Measurements from ENCODE around the gene GGTLC2.
A peak's percentile ranks its signal among the peaks of the same experiment; 100 is the strongest.

Gene GGTLC2

DNA sequence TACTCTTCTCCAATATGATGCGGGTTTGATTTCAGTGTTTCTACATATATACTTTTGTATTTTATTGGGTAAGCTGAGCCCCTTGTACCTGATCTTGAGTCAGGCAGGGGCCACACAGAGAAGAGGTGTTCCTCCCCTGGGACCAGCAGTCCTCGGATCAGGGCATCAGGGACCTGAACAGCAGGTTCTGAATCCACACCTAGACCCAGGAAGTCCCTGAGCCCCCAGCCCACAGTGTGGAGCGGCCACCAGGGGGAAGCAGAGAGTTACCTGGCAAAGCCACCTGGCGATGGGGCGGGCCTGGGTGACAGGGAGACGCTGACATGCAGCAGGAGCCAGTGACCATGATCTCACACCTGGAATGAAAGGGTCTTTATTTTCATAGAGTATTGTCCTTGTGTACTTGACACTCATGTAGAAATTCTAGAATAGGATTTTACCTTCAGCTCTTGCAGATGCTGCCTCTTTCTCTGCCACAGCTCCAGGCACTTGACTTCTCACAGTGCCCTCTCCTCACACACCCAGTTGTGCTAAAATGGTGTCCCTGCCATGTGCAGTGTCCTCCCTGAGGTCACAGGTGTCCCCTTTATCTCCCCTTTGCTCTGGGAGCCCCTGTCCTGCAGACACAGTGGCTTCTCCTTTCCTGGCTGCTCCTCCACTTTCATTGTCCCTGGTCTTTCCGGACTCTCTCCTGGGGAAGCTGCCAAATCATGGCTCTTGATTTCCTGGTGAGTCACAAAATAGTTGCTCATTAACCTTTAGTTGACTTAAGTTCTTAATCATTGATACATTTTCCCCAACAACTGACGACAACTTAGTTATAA, 48.5 kb downstream of the GGTLC2 start:
- peak; percentile 14 for DNase-seq (ENCODE audit: low read depth, low spot score)
- in situ Hi-C loops (cut with HindIII; ENCODE audit: low sequenced_read_pairs) = no loop called here
- peak; percentile 63 for TF ChIP-seq CTCF (IDR thresholded peaks at IDR 0.05; ENCODE audit: low read depth, low read length)
- H3K4me3 ChIP-seq (ENCODE audit: low read depth, low read length) = no peak overlapping the region

DNA sequence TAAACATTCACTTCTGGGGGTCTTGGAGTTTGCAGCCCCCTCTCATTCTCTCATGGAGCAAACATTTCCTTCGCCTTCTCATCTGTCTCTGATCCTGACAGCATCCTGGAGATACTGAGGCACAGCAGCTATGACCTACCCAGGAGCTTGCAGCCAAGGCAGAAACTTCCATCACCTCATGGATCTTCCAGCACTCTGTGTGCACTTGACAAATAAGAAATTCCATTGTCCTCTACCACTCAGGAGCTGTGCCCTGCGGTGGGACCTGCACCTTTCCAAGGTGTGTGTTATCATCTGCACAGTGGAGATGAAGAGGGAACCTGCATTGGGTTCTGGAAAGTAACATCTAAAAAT, 49.1 kb downstream of the GGTLC2 start:
- no peak overlapping the region for H3K4me3 ChIP-seq (ENCODE audit: low read depth, low read length)
- DNase-seq (ENCODE audit: low read depth, low spot score) = no peak
- TF ChIP-seq CTCF (IDR thresholded peaks at IDR 0.05; ENCODE audit: low read depth, low read length) = no peak
- in situ Hi-C loops (cut with HindIII; ENCODE audit: low sequenced_read_pairs) = no loop called here

DNA sequence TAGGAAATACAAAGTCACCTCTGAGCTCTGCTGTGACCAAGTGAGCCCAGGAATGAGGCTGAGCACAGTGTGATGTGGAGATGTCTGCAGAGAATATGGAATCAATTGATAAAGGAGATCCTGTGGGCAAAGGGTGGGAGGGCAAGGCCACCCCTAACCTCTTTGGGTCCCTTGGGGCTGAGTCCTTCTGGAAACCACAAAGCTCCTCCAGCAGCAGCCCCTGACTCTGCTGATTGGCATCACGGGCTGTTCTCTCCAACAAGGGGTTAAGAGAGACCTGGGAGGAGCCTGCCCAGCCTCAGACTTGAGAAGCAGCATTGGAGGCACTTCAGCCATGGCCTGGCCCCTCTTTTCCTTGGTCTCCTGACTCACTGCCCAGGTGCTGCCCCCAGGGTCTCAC, 49.7 kb downstream of the GGTLC2 start:
- no peak overlapping the region for H3K4me3 ChIP-seq (ENCODE audit: low read depth, low read length)
- TF ChIP-seq CTCF (IDR thresholded peaks at IDR 0.05; ENCODE audit: low read depth, low read length) = no peak
- in situ Hi-C loops (cut with HindIII; ENCODE audit: low sequenced_read_pairs) = no loop called here

DNA sequence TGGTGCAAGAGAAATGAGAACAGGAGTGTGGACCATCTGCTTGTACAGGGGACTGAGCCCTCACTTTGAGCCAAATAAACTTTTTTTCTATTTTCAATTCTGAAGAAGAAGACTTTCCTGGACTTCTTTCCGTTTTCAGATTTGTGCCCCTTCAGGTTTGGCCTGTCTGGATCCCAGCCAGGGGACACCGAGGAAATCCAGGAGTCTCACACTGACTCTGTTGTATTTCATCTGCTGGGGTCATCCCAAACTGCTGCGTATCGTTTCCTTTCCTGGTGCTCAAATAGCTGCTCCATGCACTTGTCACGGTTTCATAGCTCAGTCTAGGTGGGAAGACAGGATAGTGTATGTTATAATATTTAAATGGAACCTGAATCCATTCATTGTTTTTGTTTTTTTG, 51.7 kb downstream of the GGTLC2 start:
- TF ChIP-seq CTCF (IDR thresholded peaks at IDR 0.05; ENCODE audit: low read depth, low read length) = no peak
- no peak overlapping the region for H3K4me3 ChIP-seq (ENCODE audit: low read depth, low read length)
- DNase-seq (ENCODE audit: low read depth, low spot score) = no peak
- in situ Hi-C loops (cut with HindIII; ENCODE audit: low sequenced_read_pairs) = no loop called here

More for the DNA sequence above, 49.7 kb downstream of the GGTLC2 start:
- no peak for DNase-seq (ENCODE audit: low read depth, low spot score)

All from astrocyte of the spinal cord (primary cell).